Activated T-cell treated with anti-CD3 and anti-CD28 coated beads, Interleukin-2, amount 50 U/mL, for 48 hours (primary cell): Measurements from ENCODE around the gene EP400.

Experiments used
- DNase-seq, 2 experiments: peaks; one replicate each; pipeline ENCODE4 v3.0.0-alpha.2; 2020

The EP400 gene

DNA sequence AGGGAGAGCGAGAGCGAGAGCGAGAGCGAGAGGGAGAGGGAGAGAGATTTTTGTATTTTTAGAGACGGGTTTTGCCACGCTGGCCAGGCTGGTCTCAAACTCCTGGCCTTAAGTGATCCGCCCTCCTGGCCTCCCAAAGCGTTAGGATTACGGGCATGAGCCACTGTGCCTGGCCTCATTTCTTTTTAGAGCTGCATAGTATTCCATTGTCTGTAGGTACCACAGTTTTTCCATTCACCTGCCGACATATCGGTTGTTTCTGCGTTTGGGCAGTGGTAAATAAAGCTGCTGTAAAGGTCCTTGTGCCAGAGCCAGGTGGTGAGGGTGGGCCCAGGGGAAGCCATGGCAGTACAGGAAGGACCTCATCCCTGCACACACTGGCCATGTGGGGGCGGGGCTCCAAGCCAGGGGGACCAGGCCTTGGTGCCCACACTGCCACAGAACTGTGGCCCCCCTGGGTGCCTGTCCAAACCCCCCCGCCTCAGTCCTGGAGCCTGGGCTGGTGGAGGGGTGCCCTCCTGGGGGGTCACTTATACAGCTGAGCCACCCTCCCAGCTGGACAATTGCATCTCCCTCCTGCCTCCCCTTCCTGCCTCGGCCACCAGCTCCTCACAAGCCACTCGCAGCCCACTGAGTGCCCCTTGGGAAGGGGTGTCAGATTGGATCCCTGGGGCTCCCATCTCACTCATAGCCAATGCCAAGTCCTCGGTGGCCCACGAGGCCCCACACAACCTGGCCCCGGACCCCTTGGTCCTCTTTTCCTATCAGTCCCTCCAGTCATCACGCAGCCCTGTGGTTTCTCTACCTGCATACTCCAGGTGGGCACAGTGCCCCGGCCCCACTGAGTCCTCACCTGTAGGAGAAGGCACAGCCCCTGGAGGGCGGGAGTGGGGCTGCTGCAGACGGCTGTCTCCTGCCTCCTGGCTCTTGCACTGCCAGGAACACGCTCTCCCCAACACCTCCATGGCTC, 22.3 kb upstream of the EP400 start:
- DNase-seq, result no peak

- DNase-seq, result no peak
These were observed 21.5 kb upstream of the EP400 start for GRCh38 chr12:131928080-131928710.

GRCh38 chr12:131928711-131929580, 20.8 kb upstream of the EP400 start, which contains the start of gene PUS1:
PUS1 (plus strand) TSS chr12:131929276; CDS start chr12:131929723, 447 bp downstream.
- peak; percentile 95 for DNase-seq

- peak; percentile 49 to 59 for DNase-seq
These were observed 19.9 kb upstream of the EP400 start for GRCh38 chr12:131929581-131930456.

DNA sequence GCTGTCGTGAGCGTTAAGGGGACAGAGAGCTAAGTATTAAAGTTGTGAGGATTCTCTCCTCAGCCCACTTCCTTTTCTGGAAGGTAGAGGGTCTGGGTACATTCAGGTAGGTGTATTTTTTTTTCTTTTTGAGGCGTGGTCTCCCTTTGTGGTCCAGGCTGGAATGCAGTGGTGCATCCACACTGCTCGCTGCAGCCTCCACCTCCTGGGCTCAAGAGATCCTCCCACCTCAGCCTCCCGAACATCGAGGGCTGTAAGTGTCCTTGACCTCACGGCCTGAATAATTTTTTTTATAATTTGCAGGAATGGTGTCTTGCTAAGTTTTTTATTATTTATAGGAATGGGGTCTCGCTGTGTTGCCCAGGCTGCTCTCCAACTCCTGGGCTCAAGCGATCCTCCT, 19.2 kb upstream of the EP400 start:
- no peak for DNase-seq

DNA sequence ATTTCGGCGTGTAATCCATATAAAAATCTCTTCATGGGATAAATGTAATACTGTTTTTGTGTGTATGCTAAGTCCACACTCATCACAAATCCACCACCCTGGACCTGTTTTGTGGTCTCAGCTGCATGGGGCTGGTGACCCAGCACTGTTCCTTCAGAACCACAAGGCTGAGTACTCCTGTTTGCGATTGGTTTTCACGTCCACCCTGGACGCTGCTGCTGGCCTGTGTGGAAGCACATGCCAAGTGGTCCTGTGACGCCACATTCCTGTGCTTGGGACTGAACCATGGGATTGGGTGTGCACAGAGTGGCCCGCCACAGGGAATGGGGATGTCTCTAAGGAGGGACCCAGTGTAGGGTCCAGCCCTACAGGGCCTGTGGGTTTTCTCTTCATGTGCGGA, 16.4 kb upstream of the EP400 start:
- no peak for DNase-seq

GRCh38 chr12:131934535-131934934, 15.2 kb upstream of the EP400 start:
- no peak for DNase-seq

DNA sequence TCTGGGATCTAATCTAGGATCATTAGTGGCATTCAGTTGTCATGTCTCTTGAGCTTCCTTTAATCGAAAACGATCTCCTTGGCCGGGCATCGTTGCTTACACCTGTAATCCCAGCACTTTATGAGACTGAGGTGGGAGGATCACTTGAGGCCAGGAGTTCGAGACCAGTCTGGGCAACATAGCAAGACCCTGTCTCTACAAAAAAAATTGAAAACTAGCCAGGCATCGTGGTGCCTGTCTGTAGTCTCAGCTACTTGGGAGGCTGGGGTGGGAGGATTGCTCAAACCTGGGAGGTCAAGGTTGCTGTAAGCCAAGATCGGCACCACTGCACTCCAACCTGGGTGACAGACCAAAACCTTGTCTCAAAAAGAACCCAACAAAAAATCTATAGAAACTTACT, 11.7 kb upstream of the EP400 start:
- DNase-seq, result no peak

- no peak for DNase-seq
These were observed 10.7 kb upstream of the EP400 start for GRCh38 chr12:131939007-131939406.

DNA sequence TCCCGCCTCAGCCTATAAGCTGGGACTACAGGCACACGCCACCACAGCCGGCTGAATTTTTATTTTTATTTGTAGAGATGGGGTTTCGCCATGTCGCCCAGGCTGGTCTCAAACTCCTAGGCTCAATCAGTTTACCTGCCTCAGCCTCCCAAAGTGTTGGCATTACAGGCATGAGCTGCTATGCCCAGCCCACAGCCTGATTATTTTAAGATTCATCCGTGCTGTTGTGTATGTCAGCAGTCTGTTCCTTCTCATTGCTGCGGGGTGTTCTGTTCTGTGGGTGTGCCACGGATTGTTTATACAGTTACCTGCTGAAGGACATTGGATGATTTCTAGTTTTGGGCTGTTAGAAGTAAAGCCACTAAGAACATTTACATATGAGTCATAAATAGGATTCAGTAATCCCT, 9.6 kb upstream of the EP400 start:
- DNase-seq, result no peak

DNA sequence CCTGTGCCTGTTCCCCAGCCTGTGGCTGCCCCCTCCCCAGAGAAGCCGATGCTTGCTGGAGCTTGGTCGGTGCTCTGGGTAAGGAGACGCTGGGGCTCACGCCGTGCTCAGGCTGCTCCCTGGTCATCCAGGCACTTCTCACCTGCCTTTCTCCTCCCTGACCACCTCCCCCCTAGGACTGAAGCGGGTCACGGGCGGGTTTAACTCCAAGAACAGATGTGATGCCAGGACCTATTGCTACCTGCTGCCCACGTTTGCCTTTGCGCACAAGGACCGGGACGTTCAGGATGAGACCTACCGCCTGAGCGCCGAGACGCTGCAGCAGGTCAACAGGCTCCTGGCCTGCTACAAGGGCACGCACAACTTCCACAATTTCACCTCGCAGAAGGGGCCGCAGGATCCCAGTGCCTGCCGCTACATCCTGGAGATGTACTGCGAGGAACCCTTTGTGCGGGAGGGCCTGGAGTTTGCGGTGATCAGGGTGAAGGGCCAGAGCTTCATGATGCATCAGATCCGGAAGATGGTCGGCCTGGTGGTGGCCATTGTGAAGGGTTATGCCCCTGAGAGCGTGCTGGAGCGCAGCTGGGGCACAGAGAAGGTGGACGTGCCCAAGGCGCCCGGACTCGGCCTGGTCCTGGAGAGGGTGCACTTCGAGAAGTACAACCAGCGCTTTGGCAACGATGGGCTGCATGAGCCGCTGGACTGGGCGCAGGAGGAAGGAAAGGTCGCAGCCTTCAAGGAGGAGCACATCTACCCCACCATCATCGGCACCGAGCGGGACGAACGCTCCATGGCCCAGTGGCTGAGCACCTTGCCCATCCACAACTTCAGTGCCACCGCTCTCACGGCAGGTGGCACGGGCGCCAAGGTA, 8.4 kb upstream of the EP400 start:
- no peak for DNase-seq

GRCh38 chr12:131941987-131942341, 7.8 kb upstream of the EP400 start:
- no peak for DNase-seq

DNA sequence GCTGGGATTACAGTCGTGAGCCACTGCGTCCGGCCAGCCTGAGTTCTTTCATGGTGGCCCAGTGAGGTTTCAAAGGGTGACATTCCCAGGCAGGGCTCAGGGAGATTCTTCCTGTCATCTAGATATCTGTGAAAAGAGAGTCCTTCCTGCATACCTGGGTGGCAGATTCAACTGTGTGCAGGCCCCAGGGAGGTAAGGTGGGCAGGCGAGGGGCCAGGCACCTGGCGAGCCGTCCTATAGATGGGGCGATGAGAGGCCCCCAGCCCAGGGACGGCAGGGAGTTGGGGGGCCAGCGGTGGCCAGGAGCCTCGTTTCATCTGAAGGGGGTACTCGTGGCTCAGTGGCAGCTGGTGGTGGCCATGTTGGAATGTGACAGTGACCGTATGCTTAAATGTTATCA, 7.1 kb upstream of the EP400 start:
- no peak for DNase-seq

- DNase-seq, result no peak
These were observed 6.4 kb upstream of the EP400 start for GRCh38 chr12:131943389-131943788.

- peak in 1 of 2 experiments; percentile 11 for DNase-seq
These were observed 5.9 kb upstream of the EP400 start for GRCh38 chr12:131943876-131944275.

- peak; percentile 20 to 26 for DNase-seq
These were observed 5.0 kb upstream of the EP400 start for GRCh38 chr12:131944601-131945251.

- DNase-seq, result peak; percentile 13 to 16
These were observed 3.0 kb upstream of the EP400 start for GRCh38 chr12:131946757-131947156.

- peak; percentile 18 to 19 for DNase-seq
These were observed 2.2 kb upstream of the EP400 start for GRCh38 chr12:131947482-131948027.

GRCh38 chr12:131948166-131948712, 1.5 kb upstream of the EP400 start:
- peak; percentile 15 to 16 for DNase-seq
